Measurements from ENCODE around the gene LIF.
"Not testable (repeated sequence)": the region's sequence is repeated elsewhere in the genome, so short reads cannot be mapped to it uniquely, and the experiment has no call there.

Gene LIF

DNA sequence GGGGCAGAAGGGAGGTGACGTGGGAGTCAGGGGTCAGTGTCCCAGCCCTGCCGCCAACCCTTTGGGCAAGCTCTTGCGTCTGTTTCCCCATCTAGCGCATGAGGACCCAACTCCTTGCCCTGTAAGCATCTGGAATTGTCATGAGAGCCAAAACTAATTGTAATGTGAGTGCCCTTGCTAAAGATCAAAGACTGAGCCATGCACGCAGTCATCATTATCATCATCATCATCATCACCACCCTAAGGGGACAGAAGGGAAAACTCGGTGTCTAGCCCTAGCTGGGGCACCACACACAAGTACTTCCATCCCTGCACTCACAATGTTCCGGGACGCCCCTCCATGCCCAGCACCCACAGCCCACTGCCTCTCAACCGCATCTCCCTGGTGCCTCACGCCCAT, 2.5 kb downstream of the LIF start:
- no peak for DNase-seq (ENCODE audit: low read depth, low spot score)

- no peak for DNase-seq (ENCODE audit: low read depth, low spot score)
These were observed 2.9 kb downstream of the LIF start for GRCh38 chr22:30243661-30244060.

DNA sequence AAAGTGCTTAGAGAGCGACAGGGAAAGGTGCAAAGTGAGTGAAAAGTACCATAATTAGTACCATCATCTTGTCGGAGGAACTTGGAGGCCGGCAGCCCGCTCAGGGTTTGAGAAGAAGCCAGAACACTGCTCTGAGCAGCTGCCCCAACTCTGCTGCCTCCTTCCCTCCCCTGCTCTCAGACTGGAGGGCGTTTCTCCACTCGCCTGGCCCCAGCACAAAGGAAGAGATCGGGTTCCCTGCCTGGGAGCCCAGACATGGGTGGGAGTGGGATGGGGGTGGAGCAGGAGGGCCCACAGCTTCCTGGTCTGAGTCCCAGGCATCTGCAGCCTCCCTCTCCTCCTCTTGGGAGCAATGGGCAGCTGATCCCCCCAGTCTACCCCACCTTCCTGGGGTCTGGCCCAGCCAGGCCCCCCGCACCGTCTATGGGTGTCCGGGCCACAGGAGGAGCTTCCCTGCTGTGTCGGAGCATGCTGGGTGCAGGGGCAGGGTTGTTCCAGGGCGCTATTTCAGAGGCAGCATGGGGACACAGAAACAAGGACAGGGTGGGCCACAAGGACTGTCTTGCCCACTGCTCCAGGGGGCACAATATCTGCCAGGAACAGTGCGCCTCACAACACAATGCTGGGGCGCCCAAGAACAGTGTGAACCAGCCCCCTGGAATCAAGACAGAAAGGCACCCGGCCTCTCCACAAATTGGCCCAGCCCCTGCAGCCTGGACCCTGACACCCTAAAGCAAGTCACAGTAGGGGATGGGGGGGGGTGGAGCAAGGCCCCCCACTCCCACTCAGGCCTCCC, 4.8 kb downstream of the LIF start:
- DNase-seq (ENCODE audit: low read depth, low spot score): peak; percentile 46

GRCh38 chr22:30240541-30241417, 5.8 kb downstream of the LIF start:
- DNase-seq (ENCODE audit: low read depth, low spot score): peak; percentile 36

DNA sequence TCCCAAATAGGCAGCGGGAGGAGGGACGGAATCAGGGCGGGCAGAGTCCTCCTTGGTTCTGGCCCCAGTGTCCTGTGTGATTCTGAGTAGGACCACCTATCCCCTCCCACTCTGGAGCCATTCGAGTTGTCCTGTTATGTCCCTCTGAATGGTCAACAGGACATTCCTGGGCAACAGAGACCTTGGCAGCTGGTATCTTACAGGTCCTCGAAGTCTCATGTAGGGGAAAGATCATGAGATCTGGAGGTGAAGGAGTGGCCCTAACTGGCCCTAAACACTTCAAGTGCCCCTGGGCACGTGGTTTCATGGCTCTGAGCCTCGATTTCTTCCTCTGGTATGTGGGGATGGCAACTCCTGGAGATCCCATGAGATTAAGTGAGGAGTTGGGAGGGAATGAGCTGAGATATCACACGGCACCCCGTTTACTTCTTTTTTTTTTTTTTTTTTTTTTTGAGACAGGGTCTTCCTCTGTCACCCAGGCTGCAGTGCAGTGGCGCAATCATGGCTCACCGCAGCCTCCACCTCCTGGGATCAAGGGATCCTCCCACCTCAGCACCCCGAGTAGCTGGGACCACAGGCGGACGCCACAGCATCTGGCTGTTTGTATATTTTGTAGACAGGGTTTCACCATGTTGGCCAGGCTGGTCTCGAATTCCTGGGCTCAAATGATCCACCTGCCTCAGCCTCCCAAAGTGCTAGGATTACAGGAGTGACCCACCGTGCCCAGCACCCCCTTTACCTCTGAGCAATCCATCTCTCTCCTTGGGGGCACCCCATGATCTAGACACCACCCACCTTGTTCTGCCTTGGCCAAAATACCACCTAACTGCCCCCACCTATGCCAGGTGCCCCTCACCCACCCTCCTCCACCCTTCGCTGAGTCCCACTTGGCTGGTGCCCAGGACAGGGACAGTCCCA, 6.8 kb downstream of the LIF start:
- DNase-seq (ENCODE audit: low read depth, low spot score): peak; percentile 49

DNA sequence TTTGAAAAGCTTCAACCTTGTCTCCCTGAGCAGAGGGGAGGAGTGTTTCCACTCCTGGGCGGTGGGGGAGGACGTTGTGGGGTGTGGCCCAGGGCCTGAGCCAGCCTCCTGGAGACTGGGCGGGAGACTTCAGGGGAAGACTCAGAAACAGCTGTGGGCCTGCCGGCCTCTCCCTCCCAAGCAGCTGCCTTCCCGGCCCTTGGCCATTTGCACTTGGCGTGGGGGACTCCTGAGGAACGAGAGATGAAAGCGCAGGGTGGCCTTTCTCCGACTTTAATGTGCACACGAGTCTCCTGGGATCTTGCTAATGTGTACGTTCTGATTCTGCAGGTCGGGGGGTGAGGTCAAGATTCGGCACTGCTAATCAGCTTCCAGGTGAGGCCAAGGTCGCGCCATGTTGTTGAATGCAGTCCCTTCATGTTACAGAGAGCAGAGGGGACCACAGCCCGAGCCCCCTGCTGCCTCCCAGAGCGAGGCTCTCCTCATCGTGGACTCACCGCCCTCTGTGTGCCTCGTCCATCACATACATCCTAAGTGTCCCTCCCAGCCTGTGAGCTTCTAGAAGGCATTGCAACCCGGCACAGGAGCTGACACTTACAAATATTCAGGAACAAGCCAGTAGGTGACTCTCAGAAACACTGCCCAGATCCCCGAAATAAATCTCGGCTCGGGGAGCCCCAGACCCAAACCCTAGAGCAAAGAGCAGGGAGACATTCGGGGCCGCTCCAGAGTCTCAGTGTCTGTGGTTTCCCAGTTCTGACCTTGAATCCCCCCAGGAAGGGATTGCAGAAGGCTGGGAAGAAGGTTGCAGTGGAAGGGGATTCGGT, 7.7 kb downstream of the LIF start:
- DNase-seq (ENCODE audit: low read depth, low spot score): peak; percentile 89

DNA sequence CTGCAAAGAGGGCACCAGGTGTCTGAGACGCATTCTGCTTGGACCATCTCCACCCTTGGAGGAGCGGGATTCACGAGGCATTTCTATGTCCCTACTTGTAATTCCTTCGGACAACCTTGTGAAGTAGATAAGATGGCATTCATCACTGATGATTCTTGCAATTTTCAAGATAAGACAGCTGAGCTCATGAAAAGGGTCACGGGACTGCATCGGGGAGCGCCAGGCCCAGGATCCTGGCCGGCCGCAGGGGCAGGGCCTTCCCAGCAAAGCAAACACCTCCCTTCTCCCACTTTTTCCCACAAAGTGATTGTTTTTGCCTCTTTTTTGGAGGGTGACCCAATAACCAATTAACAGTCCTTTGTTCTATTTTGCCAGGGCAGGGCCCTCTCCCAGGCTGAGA, 8.4 kb downstream of the LIF start:
- DNase-seq (ENCODE audit: low read depth, low spot score): no peak

DNA sequence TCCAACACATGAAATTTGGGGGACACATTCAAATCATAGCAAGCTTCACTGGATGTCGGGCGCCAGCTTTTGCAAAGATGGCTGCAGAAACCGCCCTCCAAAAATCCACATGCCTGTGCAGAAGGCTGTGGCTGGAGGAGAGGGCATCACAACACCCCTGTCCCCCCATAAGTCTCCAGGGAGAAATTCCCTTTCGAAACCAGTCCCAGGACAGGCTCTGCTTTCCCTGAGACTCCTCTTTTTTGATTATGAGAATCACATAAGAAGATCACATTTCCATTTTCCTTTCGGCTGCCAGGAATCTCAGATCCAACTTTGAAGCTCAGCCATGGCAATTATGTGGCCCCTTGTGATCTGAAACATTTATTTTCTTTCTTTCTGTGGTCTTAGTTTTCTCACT, 9.7 kb downstream of the LIF start:
- no peak for DNase-seq (ENCODE audit: low read depth, low spot score)

DNA sequence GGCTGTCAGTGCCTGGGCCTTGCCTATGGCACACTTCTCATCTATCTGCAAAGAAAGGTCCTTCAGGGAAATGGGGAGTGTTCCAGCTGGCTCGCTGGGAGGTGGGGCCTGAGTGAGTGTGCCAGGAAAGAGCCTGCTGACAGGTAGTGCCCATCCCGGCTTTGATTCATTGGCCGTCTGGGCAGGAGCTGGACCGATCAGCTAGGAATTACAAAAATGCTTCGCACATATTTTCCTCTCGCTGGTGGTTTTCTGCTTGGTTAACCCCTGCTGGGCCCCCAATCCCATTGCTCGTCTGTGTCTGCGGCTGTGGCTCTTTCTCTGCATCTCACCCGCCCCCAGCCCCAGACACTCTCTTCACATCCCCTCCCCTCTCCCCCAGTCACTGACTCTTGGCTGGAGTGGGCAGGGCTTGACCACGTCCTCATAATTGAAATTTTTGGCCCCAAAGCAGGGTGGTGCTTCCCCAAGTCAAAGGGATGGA, 10.8 kb downstream of the LIF start:
- peak; percentile 98 for DNase-seq (ENCODE audit: low read depth, low spot score)

- peak; percentile 94 for DNase-seq (ENCODE audit: low read depth, low spot score)
These were observed 11.6 kb downstream of the LIF start for GRCh38 chr22:30234786-30235470.

DNA sequence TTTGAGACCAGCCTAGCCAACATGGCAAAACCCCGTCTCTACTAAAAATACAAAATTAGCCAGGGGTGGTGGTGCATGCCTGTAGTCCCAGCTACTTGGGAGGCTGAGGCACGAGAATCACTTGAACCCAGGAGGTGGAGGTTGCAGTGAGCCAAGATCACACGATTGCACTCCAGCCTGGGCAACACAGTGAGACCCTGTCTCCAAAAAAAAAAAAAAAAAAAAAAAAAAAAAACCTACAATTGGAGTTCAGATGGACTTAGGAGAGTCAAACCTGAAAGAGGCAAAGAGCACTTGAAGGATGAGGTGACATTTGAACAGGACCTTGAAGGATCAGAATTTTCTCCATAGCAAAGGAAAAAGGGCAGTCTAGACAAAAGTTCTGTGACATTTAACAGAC, 12.2 kb downstream of the LIF start:
- not testable (repeated sequence) for DNase-seq (ENCODE audit: low read depth, low spot score)

- peak; percentile 32 for DNase-seq (ENCODE audit: low read depth, low spot score)
These were observed 13.0 kb downstream of the LIF start for GRCh38 chr22:30233582-30233981.

- DNase-seq (ENCODE audit: low read depth, low spot score): peak; percentile 95
These were observed 13.8 kb downstream of the LIF start for GRCh38 chr22:30232716-30233218.

GRCh38 chr22:30230787-30231461, 15.6 kb downstream of the LIF start:
- DNase-seq (ENCODE audit: low read depth, low spot score): no peak

- DNase-seq (ENCODE audit: low read depth, low spot score): no peak
These were observed 16.2 kb downstream of the LIF start for GRCh38 chr22:30230330-30230729.

DNA sequence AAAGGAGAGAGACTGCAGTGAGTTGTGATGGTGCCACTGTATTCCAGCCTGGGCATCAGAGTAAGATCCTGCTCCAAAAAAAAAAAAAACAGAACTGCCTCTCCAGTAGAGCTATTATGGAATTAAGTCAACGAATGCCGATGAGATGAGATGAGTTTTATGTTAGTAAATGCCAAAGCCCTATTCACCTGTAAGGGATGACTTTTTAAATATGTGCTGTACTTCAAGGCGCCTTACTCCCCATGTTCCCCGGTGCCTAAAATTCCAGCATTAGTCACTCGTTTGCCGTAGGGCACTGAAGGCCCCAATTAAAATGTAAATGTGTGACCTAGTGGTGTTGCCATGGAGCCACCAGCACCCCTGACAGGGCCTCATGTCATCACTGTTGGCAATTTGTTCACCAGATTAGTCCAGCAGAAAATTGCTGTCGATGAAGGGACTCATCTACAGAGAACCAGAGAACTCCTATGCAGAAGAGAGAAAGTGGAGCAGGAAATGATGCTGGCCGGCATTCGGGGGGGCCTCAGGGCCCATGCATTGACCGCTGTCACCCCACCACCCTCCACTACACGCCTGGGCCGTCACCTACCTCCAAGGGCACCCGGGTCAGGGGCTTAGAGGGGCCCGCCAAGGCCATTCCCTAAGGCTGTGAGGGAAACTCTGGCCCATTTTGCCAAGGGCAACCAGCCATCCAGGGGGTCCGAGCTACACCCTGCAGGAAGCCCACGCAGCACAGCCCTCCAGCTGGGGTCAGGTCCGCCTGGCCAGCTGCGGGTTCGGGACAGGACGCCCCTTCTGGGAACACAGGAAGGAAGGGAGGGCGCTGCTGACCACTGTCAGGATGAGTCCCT, 17.8 kb downstream of the LIF start:
- peak; percentile 80 for DNase-seq (ENCODE audit: low read depth, low spot score)

DNA sequence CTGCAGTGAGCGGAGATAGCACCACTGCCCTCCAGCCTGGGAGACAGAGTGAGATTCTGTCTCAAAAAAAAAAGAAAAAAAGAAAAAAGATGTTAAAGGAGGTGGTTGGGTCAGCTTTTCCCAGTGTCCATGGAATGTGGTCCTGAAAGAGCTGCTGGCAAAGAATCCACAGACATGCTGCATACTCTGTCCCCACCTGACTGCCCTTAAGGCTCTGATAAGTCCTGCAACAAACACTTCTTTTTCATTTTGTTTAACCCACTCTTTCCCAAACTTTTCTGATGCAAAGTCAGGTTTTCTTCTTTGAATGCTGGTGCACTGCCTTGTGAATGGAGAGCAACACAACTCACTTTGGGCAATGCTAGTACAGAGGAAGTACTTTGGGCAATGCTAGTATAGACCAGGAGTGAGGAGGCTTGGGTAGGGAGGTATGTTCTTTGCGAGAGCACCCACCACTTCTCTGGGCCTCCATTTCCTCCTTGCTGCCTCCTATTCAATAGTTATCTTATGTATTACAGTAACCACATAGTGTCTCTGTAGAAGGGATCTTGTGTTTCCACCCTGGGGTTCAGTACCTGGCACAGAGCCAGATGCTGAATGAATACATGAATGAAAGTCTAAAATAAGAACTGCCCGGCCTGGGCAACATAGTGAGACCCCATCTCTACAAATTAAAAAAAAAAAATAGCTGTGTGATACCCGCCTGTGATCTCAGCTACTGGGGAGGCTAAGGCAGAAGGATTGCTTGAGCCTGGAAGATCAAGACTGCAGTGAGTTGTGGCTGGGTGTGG, 18.9 kb downstream of the LIF start:
- DNase-seq (ENCODE audit: low read depth, low spot score): no peak
